ENCODE results near the gene TFPI2.

TFPI2 gene

GRCh38 chr7:93910076-93910994 lies 19.8 kb upstream of the TFPI2 start:
- no peak for DNase-seq (ENCODE audit: low read depth in 2 of 2)

- no peak for DNase-seq (ENCODE audit: low read depth in 2 of 2)
These were observed 15.7 kb upstream of the TFPI2 start, which contains the start of gene GNGT1 for GRCh38 chr7:93906267-93906666. TSS of gene GNGT1 (plus strand) at chr7:93906567. CDS start at chr7:93906747, 180 bp downstream.

GRCh38 chr7:93902777-93903423 lies 12.3 kb upstream of the TFPI2 start:
- no peak for DNase-seq (ENCODE audit: low read depth in 2 of 2)

GRCh38 chr7:93897680-93898079 lies 7.1 kb upstream of the TFPI2 start:
- DNase-seq (ENCODE audit: low read depth in 2 of 2) = no peak

- DNase-seq (ENCODE audit: low read depth in 2 of 2) = no peak
These were observed 5.5 kb upstream of the TFPI2 start for GRCh38 chr7:93895859-93896600.

- DNase-seq (ENCODE audit: low read depth in 2 of 2) = no peak
These were observed 4.5 kb upstream of the TFPI2 start for GRCh38 chr7:93894966-93895640.

- no peak for DNase-seq (ENCODE audit: low read depth in 2 of 2)
These were observed 3.9 kb upstream of the TFPI2 start for GRCh38 chr7:93894426-93894825.

- DNase-seq (ENCODE audit: low read depth in 2 of 2) = no peak
These were observed 501 bp downstream of the TFPI2 start for GRCh38 chr7:93890041-93890463.

- DNase-seq (ENCODE audit: low read depth in 2 of 2) = no peak
These were observed 1.3 kb downstream of the TFPI2 start for GRCh38 chr7:93889261-93889660.

- DNase-seq (ENCODE audit: low read depth in 2 of 2) = no peak
These were observed 6.0 kb downstream of the TFPI2 start for GRCh38 chr7:93884541-93884940.

- no peak for DNase-seq (ENCODE audit: low read depth in 2 of 2)
These were observed 6.6 kb downstream of the TFPI2 start for GRCh38 chr7:93883917-93884345.

- DNase-seq (ENCODE audit: low read depth in 2 of 2) = no peak
These were observed 7.3 kb downstream of the TFPI2 start for GRCh38 chr7:93883078-93883916.

GRCh38 chr7:93882468-93882867 lies 8.1 kb downstream of the TFPI2 start:
- DNase-seq (ENCODE audit: low read depth in 2 of 2) = no peak

GRCh38 chr7:93879356-93879755 lies 11.2 kb downstream of the TFPI2 start:
- DNase-seq (ENCODE audit: low read depth in 2 of 2) = no peak

GRCh38 chr7:93877742-93878141 lies 12.8 kb downstream of the TFPI2 start:
- DNase-seq (ENCODE audit: low read depth in 2 of 2) = no peak

- no peak for DNase-seq (ENCODE audit: low read depth in 2 of 2)
These were observed 16.5 kb downstream of the TFPI2 start for GRCh38 chr7:93873998-93874574.

- DNase-seq (ENCODE audit: low read depth in 2 of 2) = no peak
These were observed 23.7 kb downstream of the TFPI2 start for GRCh38 chr7:93866886-93867285.

- no peak for DNase-seq (ENCODE audit: low read depth in 2 of 2)
These were observed 27.9 kb downstream of the TFPI2 start for GRCh38 chr7:93862651-93863050.

GRCh38 chr7:93861325-93861949 lies 29.1 kb downstream of the TFPI2 start:
- DNase-seq (ENCODE audit: low read depth in 2 of 2) = no peak

- DNase-seq (ENCODE audit: low read depth in 2 of 2) = no peak
These were observed 30.3 kb downstream of the TFPI2 start for GRCh38 chr7:93860261-93860660.
